SKM-1 (cell line): ENCODE data around the gene ELAVL3.

Experiments used
- DNase-seq: peaks from one replicate; lab custom pipeline; 2025; ENCODE audit not compliant: unreplicated experiment; lab: John Stamatoyannopoulos, UW

The ELAVL3 gene

DNA sequence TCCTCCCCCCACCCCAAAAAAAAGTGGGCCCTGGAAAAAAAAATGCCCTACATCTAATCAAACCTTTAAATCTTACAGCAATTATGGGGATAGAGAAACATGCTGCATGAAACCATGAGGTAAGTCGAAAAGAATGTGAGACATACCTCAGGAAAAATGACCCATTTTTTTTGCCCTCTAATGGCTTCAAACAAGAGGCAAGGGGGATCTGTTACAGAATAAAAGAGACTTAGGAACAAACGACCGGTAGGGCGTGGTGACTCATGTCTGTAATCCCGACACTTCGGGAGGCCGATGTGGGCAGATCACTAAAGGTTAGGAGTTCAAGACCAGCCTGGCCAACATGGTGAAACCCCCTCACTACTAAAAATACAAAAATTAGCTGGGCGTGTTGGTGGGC, 70.2 kb downstream of the ELAVL3 start:
- no peak for DNase-seq

GRCh38 chr19:11408591-11408990, 72.3 kb downstream of the ELAVL3 start:
- no peak for DNase-seq

GRCh38 chr19:11406703-11407236, 74.1 kb downstream of the ELAVL3 start:
- DNase-seq: peak; percentile 28

DNA sequence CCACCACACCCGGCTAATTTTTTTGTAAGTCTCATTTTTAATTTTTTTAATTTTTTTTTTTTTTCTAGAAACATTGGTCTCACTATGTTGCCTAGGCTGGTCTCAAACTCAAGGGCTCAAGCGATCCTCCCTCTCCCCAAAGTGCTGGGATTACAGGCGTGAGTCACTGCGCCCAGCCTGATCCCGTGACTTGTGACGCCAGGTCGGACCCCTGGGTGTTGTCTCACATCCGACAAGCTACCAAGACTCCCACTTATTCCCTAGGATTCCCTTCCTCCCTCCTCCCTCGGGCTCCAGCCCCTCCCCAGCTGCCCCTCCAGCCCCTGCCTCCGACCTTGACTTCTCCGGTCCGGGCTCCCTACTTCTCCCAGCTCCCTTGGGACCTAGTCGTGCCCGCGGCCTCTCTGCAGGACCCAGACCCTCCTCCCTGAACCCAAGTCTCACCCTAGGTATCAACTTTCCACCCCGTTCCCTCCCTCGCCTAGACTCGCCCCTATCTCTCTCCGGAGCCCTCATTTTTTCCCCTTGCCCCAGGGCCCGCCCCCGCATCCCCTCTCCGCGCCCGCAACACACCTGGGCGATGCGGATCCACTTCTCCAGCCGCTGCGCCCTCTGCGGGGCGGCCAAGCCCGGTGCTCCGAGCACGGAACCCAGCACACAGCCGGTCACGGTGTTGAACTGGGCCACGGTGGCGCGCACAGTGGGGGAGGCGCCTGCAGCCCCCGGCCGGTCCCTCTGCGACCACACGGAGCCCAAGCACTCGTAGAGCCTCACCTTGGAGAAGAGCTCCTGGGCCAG, 74.8 kb downstream of the ELAVL3 start:
- no peak for DNase-seq

- no peak for DNase-seq
Observed at GRCh38 chr19:11404588-11405222, 76.1 kb downstream of the ELAVL3 start.

GRCh38 chr19:11401808-11402543, 78.9 kb downstream of the ELAVL3 start:
- no peak for DNase-seq
